GM12801 (cell line): ENCODE measurements around the gene CDYL2.

Experiments used
- TF ChIP-seq, protein P1 (sequence below): IDR thresholded peaks from one replicate; pipeline ENCODE4 v1.5.1; 2011; ENCODE audit warnings: control low read depth; ENCODE audit not compliant: insufficient read length; ENCODE audit errors: extremely low read depth

CDYL2 gene

DNA sequence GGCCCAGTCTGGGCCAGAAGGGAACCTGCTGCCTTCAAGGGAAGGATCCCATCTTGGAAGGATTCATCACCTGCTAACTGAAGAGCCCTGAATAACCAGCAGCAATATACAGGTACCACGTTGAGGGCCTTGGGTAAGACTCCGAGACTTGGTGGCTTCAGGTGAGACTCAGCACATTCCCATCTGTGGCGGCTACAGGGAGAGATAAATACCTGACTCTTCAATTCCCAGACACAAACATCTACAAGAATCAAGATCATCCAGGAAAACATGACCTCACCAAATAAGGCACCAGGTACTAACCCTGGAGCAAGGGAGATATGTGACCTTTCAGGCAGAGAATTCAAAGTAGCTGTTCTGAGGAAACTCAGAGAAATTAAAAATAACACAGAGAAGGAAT lies 164.1 kb downstream of the CDYL2 start:
- TF ChIP-seq, protein P1, sequence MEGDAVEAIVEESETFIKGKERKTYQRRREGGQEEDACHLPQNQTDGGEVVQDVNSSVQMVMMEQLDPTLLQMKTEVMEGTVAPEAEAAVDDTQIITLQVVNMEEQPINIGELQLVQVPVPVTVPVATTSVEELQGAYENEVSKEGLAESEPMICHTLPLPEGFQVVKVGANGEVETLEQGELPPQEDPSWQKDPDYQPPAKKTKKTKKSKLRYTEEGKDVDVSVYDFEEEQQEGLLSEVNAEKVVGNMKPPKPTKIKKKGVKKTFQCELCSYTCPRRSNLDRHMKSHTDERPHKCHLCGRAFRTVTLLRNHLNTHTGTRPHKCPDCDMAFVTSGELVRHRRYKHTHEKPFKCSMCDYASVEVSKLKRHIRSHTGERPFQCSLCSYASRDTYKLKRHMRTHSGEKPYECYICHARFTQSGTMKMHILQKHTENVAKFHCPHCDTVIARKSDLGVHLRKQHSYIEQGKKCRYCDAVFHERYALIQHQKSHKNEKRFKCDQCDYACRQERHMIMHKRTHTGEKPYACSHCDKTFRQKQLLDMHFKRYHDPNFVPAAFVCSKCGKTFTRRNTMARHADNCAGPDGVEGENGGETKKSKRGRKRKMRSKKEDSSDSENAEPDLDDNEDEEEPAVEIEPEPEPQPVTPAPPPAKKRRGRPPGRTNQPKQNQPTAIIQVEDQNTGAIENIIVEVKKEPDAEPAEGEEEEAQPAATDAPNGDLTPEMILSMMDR, result no peak

DNA sequence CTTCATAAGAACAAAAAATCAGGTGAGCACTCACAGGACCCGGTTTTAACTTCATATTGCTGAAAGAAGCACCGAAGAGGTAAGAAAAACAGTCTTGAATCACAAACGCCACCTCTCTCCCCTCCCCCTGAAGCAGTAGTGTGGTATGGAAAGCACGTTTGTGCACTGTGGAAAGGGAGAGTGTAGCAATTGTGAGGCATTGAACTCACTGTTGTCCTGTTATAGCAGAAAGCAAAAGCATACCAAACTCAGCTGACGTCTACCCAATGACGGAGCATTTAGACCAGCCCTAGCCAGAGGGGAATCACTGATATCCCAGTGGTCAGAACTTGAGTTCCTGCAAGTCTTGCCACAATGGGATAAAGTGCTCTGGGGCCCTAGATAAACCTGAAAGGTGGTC lies 164.8 kb downstream of the CDYL2 start:
- TF ChIP-seq, protein P1, result no peak

DNA sequence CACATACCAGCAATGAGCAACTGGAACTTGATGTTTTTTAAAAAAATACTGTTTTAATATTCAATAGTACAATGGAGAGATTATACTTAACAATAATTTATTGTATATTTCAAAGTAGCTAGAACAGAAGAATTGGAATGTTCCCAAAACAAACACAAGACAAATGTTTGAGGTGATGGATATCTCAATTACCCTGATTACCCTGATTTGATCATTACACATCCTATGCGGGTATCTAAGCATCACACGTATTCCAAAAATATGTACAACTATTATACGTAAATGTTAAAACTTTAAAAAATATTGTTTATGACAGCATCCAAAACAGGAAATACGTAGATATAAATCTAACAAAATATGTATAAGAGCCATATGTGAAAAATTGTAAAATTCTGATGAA lies 166.8 kb downstream of the CDYL2 start:
- TF ChIP-seq, protein P1, result no peak

DNA sequence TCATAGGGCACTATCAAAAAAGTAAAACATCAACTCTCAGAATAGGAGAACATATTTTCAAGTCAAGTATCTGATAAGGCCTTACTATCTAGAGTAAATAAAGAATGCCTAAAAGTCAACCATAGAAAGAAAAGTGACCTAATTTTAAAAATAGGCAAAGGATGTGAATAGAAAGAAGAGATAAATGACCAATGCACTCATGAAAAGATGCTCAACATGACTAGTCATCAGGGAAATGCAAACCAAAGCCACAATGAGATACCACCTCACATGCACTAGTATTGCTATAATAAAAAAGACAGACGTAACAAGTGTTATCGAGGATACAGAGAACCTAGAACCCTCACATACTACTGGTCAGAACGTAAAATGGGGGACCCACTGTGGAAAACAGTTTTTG lies 172.8 kb downstream of the CDYL2 start:
- TF ChIP-seq, protein P1, result no peak

DNA sequence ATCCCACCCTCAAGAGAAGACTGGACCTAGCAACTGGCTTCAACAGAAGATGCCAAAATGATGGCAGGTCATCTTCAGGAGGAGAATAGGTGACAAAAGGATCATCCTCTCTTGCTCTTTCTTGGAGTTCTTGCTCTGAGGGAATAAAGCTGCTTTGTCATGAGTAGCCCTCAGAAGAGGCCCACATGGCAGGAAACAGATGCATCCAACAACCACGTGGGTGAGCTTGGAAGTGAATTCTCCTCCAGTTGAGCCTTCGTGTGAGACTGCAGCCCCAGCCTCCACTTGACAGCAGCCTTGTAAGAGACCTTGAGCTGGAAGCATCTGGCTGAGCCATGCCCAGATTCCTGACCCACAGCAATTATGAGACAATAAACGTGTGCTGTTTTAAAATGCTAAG lies 176.1 kb downstream of the CDYL2 start:
- TF ChIP-seq, protein P1, result no peak

DNA sequence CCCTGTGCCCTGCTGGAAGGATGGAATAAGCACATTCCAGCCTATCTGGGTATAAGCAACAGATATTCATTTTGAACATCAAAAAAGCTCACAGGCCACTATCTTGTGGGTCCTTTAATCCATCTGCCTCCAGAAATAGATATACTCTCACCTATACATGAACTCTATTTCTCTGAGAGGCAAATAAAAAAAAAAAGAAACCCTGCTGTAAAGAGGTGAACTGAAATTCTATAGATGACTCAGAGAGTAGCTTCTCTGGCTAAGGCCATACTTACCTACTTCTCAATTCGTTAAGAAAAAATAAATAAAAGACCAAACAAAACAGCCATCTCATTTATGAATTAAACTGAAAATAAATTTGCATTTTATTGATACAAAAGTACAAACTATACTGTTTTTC lies 177.3 kb downstream of the CDYL2 start:
- TF ChIP-seq, protein P1, result no peak

DNA sequence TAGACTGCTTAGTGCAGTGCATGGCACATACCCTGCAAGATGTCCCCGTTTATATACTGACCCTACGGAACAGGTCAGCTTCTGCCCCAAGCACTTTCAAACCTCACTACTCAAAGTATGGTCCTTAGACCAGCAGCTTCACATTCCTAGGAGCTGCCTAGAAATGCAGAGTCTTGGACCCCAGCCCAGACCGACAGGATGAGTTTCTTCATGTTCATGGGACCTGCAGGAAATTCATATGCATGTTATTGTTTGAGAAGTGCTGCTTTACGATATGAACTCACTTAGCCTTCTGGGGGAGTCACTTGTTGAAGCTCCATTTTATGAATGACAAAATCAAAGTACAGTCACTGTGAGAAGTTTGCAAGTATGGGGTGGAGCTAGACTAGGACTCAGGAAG lies 181.0 kb downstream of the CDYL2 start:
- TF ChIP-seq, protein P1, result no peak

DNA sequence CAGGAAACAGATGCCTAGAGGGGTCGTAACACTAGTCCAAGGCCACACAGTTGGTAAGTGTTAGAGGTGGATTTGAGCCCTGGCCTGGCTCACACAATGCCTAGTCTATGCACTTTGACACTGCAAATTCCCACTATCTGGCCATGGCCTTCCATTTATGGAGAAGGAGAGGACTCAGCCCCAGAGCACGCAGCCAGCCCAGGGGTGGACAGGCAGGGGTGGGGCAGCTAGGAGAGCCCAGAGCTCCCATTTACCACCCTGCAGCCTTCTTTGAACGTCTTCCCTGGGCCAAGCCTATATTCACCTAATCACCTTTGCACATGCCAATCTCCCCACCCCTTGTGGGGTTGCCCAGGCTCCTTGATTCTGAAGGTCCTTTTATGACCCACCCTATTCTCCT lies 182.4 kb downstream of the CDYL2 start:
- TF ChIP-seq, protein P1, result no peak
